ENCODE measurements around the gene AGBL1. TPM values are rescaled to one million over a fixed set of nuclear protein-coding genes. Genes with fewer than 3 reads are reported as not detected.

Gene AGBL1
- total RNA-seq, 1 donor from 2014 or later, result not detected

DNA sequence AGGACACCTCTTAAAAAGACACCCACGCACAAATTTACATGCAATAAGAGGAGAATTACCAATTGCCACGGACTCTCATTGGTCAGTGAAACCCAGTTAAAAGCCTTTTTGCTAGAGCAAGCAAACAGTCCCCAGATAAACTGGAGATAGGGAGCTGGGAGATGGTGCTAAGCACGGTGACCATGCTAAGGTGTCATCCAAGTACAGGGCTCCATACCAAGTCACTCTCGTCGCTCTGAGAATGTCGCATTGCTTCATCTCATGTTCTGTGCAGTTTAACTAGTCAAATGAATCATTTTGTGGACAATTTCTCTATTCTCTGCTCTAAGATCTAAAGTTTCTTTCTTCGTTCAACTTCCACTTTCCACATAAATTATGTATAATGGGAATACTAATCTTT is 581.9 kb downstream of the AGBL1 start:
- Mint-ChIP-seq H3K4me1 (ENCODE audit: unreplicated experiment) (no peaks in the 10 kb centered on the region), H3K9me3 (ENCODE audit: unreplicated experiment) (no peaks in the 10 kb centered on the region), H3K27me3 (ENCODE audit: unreplicated experiment) (no peaks in the 10 kb centered on the region), H3K4me3 (ENCODE audit: unreplicated experiment) (no peak overlapping the region), H3K27ac (ENCODE audit: unreplicated experiment) (no peak overlapping the region), H3K36me3 (ENCODE audit: unreplicated experiment) (no peaks in the 10 kb centered on the region)
- no peak for DNase-seq (ENCODE audit: extremely low spot score, unreplicated experiment)
- TF ChIP-seq, protein P1, sequence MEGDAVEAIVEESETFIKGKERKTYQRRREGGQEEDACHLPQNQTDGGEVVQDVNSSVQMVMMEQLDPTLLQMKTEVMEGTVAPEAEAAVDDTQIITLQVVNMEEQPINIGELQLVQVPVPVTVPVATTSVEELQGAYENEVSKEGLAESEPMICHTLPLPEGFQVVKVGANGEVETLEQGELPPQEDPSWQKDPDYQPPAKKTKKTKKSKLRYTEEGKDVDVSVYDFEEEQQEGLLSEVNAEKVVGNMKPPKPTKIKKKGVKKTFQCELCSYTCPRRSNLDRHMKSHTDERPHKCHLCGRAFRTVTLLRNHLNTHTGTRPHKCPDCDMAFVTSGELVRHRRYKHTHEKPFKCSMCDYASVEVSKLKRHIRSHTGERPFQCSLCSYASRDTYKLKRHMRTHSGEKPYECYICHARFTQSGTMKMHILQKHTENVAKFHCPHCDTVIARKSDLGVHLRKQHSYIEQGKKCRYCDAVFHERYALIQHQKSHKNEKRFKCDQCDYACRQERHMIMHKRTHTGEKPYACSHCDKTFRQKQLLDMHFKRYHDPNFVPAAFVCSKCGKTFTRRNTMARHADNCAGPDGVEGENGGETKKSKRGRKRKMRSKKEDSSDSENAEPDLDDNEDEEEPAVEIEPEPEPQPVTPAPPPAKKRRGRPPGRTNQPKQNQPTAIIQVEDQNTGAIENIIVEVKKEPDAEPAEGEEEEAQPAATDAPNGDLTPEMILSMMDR (IDR thresholded peaks at IDR 0.05), result no peak

DNA sequence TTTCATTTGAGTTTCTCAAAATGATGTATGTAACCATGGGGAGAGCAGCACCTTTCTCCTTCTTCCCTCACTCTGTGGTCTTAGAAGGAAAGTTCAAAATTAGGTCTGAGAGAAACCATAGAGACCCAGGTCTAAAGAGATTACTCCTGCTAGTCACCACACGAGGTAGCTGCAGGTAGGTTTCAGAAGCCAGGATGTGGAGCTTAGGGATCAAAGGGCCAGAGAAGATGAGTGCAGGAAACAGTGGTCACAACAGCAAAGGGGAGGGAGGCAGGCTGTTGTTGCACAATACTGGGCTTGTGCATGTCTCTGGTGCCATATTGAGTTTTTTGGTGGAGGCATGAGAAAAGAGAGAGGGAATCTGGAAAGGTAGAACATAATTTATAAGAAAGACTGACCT is 583.6 kb downstream of the AGBL1 start:
- no peaks in the 10 kb centered on the region for H3K4me1 Mint-ChIP-seq (ENCODE audit: unreplicated experiment)
- H3K27ac Mint-ChIP-seq (ENCODE audit: unreplicated experiment), result no peak overlapping the region
- no peaks in the 10 kb centered on the region for H3K9me3 Mint-ChIP-seq (ENCODE audit: unreplicated experiment)
- H3K4me3 Mint-ChIP-seq (ENCODE audit: unreplicated experiment), result no peak overlapping the region
- TF ChIP-seq, protein P1 (IDR thresholded peaks at IDR 0.05), result no peak
- H3K36me3 Mint-ChIP-seq (ENCODE audit: unreplicated experiment), result no peaks in the 10 kb centered on the region
- DNase-seq (ENCODE audit: extremely low spot score, unreplicated experiment), result no peak
- H3K27me3 Mint-ChIP-seq (ENCODE audit: unreplicated experiment), result no peaks in the 10 kb centered on the region

DNA sequence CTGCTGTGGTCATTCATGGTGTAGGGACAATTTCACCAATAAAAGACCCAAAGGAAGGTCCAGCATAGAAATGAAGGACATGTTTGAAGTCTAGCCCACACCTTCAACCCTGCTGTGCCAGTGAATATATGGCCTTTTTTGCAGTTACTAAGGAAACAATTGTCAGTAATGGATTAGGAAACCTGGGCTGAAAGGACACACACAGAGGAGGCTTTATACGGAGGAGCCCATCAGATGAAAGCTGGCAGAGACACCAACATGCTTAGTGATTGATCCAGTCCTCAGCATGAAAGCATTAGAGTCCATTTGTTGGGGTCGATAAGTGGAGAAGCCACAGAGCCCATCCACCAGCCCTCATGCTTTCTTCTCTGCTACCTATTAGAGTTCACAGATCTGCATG is 584.3 kb downstream of the AGBL1 start:
- TF ChIP-seq, protein P1 (IDR thresholded peaks at IDR 0.05), result no peak
- no peak overlapping the region for H3K27ac Mint-ChIP-seq (ENCODE audit: unreplicated experiment)
- no peaks in the 10 kb centered on the region for H3K36me3 Mint-ChIP-seq (ENCODE audit: unreplicated experiment)
- no peak for DNase-seq (ENCODE audit: extremely low spot score, unreplicated experiment)
- H3K4me3 Mint-ChIP-seq (ENCODE audit: unreplicated experiment), result no peak overlapping the region
- H3K4me1 Mint-ChIP-seq (ENCODE audit: unreplicated experiment), result no peaks in the 10 kb centered on the region
- no peaks in the 10 kb centered on the region for H3K9me3 Mint-ChIP-seq (ENCODE audit: unreplicated experiment)
- no peaks in the 10 kb centered on the region for H3K27me3 Mint-ChIP-seq (ENCODE audit: unreplicated experiment)

DNA sequence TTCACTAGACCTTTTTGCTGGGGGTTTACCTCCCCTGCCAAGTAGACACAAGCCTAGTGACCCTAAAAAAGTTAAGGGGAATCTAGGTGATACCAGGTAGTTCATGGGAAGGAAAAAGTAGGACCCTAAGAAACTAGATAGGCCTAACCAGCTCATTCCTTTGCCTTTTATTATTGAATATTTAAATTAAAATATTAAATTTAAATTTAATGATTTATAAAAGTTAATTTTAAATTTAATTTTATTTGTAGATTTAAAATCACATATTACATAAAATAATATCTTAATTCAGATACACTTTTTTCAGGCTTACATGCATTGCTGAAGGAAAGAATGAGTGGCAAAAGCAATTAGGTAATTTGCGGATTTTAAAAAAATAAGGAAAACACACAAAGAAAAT is 584.9 kb downstream of the AGBL1 start:
- TF ChIP-seq, protein P1 (IDR thresholded peaks at IDR 0.05), result no peak
- no peaks in the 10 kb centered on the region for H3K36me3 Mint-ChIP-seq (ENCODE audit: unreplicated experiment)
- H3K27ac Mint-ChIP-seq (ENCODE audit: unreplicated experiment), result no peak overlapping the region
- no peaks in the 10 kb centered on the region for H3K4me1 Mint-ChIP-seq (ENCODE audit: unreplicated experiment)
- H3K9me3 Mint-ChIP-seq (ENCODE audit: unreplicated experiment), result no peaks in the 10 kb centered on the region
- DNase-seq (ENCODE audit: extremely low spot score, unreplicated experiment), result no peak
- H3K4me3 Mint-ChIP-seq (ENCODE audit: unreplicated experiment), result no peak overlapping the region
- no peaks in the 10 kb centered on the region for H3K27me3 Mint-ChIP-seq (ENCODE audit: unreplicated experiment)

DNA sequence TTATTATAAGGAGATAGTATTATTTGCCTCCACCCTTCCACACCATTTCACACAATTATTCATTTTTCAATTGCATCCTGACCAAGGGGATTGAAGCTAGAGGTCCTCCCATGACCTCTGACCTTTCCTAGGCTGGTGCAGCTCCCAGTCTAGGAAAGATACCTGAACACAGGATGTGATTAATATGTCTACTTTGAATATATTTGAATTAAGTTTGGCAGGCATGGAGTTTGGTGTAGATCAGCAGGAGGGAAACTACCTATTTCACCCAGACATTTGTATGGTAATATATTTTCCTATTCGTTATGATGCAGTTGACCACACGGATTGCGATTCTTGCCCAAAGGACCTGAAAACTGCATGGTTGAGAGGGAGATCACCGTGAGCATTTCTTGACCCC is 596.3 kb downstream of the AGBL1 start:
- Mint-ChIP-seq H3K27me3 (ENCODE audit: unreplicated experiment) (no peaks in the 10 kb centered on the region), H3K4me3 (ENCODE audit: unreplicated experiment) (no peak overlapping the region), H3K9me3 (ENCODE audit: unreplicated experiment) (peaks cover 4% of the 10 kb centered on the region), H3K4me1 (ENCODE audit: unreplicated experiment) (no peaks in the 10 kb centered on the region), H3K36me3 (ENCODE audit: unreplicated experiment) (no peaks in the 10 kb centered on the region), H3K27ac (ENCODE audit: unreplicated experiment) (no peak overlapping the region)
- TF ChIP-seq, protein P1 (IDR thresholded peaks at IDR 0.05), result no peak
- no peak for DNase-seq (ENCODE audit: extremely low spot score, unreplicated experiment)

Measured in osteocyte (in vitro differentiated cells).